Ishikawa (cell line): Measurements from ENCODE around the gene NDUFS3.

Source experiments
- EGR1 ChIP-seq: IDR thresholded peaks from 2 replicates; pipeline ENCODE4 v1.6.1; 2012
- RAD21 ChIP-seq: IDR thresholded peaks from 2 replicates; pipeline ENCODE4 v1.6.1; 2012; ENCODE audit warnings: low read depth
- TCF12 ChIP-seq: IDR thresholded peaks from 2 replicates; pipeline ENCODE4 v1.6.1; 2012; ENCODE audit warnings: low read depth
- TEAD4 ChIP-seq: IDR thresholded peaks from 2 replicates; pipeline ENCODE4 v1.6.1; 2012
- ZBTB7A ChIP-seq: IDR thresholded peaks from 2 replicates; pipeline ENCODE4 v1.6.1; 2012; ENCODE audit warnings: low read depth
- TF ChIP-seq, protein P1 (sequence below): IDR thresholded peaks from 2 replicates; pipeline ENCODE4 v1.6.1; 2012
- TF ChIP-seq, protein P2 (sequence below): IDR thresholded peaks from 2 replicates; pipeline ENCODE4 v1.6.1; 2012; ENCODE audit warnings: low read depth, mild to moderate bottlenecking
- TF ChIP-seq, protein P3 (sequence below): IDR thresholded peaks from 2 replicates; pipeline ENCODE4 v1.6.1; 2012

DNA sequence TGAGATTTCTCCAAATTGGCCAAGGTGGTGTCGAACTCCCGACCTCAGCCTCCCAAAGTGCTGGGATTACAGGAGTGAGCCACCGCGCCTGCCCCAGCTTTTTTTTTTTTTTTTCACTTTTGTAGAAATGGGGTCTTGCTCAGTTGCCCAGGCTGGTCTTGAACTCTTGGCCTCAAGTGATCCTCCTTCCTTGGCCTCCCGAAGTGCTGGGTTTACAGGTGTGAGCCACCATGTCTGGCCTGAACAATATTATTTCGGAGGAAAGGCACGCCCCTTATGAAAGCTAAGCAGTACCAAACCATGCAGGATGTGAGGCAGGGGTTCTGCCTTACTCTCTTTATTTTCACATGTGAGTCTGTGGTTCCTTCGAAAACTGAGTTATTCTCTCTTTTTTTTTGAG is 47.4 kb downstream of the NDUFS3 start:
- TF ChIP-seq RAD21 (no peak), TEAD4 (no peak), EGR1 (no peak), TCF12 (no peak), ZBTB7A (no peak)
- TF ChIP-seq, protein P1, sequence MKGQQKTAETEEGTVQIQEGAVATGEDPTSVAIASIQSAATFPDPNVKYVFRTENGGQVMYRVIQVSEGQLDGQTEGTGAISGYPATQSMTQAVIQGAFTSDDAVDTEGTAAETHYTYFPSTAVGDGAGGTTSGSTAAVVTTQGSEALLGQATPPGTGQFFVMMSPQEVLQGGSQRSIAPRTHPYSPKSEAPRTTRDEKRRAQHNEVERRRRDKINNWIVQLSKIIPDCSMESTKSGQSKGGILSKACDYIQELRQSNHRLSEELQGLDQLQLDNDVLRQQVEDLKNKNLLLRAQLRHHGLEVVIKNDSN: no peak
- TF ChIP-seq, protein P2, sequence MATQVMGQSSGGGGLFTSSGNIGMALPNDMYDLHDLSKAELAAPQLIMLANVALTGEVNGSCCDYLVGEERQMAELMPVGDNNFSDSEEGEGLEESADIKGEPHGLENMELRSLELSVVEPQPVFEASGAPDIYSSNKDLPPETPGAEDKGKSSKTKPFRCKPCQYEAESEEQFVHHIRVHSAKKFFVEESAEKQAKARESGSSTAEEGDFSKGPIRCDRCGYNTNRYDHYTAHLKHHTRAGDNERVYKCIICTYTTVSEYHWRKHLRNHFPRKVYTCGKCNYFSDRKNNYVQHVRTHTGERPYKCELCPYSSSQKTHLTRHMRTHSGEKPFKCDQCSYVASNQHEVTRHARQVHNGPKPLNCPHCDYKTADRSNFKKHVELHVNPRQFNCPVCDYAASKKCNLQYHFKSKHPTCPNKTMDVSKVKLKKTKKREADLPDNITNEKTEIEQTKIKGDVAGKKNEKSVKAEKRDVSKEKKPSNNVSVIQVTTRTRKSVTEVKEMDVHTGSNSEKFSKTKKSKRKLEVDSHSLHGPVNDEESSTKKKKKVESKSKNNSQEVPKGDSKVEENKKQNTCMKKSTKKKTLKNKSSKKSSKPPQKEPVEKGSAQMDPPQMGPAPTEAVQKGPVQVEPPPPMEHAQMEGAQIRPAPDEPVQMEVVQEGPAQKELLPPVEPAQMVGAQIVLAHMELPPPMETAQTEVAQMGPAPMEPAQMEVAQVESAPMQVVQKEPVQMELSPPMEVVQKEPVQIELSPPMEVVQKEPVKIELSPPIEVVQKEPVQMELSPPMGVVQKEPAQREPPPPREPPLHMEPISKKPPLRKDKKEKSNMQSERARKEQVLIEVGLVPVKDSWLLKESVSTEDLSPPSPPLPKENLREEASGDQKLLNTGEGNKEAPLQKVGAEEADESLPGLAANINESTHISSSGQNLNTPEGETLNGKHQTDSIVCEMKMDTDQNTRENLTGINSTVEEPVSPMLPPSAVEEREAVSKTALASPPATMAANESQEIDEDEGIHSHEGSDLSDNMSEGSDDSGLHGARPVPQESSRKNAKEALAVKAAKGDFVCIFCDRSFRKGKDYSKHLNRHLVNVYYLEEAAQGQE: no peak
- TF ChIP-seq, protein P3, sequence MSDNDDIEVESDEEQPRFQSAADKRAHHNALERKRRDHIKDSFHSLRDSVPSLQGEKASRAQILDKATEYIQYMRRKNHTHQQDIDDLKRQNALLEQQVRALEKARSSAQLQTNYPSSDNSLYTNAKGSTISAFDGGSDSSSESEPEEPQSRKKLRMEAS: no peak
